Fibroblast of mammary gland (primary cell): ENCODE measurements around the gene IFRD1.
"Not testable (repeated sequence)": the region's sequence is repeated elsewhere in the genome, so short reads cannot be mapped to it uniquely, and the experiment has no call there.

ENCODE experiments used
- DNase-seq: peaks from one replicate; pipeline ENCODE4 v3.0.0-alpha.2; 2010; ENCODE audit warnings: low read depth
- H3K4me3 ChIP-seq: 2 replicates; pipeline ENCODE4 v1.5.1; 2011; ENCODE audit warnings: low read depth, mild to moderate bottlenecking, low read length, moderate library complexity; ENCODE audit not compliant: control insufficient read depth
- TF ChIP-seq, protein P1 (sequence below): conservative IDR thresholded peaks from 2 replicates; pipeline ENCODE4 v1.5.1; 2011; ENCODE audit warnings: low read depth, low read length, inconsistent platforms; ENCODE audit not compliant: control insufficient read depth, insufficient read depth

IFRD1 gene

DNA sequence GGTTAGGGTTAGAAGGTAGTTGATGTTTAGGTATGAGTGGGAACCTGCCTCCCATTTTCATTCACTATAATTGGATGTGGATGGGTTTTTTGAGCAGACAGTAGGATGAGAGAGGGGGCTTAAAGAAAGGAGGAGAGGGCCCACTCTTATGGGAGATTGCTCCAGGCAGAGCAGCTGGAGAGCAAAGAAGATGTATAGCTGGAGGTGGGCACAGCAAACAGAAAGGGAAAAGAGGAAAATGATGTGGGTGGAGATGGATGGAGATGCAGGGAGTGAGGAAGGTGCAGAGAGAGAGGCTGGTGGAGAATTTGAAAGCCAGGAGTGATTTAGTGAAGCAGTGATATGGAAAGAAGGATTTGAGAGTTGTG, 60.5 kb downstream of the IFRD1 start:
- DNase-seq = no peak
- TF ChIP-seq, protein P1, sequence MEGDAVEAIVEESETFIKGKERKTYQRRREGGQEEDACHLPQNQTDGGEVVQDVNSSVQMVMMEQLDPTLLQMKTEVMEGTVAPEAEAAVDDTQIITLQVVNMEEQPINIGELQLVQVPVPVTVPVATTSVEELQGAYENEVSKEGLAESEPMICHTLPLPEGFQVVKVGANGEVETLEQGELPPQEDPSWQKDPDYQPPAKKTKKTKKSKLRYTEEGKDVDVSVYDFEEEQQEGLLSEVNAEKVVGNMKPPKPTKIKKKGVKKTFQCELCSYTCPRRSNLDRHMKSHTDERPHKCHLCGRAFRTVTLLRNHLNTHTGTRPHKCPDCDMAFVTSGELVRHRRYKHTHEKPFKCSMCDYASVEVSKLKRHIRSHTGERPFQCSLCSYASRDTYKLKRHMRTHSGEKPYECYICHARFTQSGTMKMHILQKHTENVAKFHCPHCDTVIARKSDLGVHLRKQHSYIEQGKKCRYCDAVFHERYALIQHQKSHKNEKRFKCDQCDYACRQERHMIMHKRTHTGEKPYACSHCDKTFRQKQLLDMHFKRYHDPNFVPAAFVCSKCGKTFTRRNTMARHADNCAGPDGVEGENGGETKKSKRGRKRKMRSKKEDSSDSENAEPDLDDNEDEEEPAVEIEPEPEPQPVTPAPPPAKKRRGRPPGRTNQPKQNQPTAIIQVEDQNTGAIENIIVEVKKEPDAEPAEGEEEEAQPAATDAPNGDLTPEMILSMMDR = no peak

DNA sequence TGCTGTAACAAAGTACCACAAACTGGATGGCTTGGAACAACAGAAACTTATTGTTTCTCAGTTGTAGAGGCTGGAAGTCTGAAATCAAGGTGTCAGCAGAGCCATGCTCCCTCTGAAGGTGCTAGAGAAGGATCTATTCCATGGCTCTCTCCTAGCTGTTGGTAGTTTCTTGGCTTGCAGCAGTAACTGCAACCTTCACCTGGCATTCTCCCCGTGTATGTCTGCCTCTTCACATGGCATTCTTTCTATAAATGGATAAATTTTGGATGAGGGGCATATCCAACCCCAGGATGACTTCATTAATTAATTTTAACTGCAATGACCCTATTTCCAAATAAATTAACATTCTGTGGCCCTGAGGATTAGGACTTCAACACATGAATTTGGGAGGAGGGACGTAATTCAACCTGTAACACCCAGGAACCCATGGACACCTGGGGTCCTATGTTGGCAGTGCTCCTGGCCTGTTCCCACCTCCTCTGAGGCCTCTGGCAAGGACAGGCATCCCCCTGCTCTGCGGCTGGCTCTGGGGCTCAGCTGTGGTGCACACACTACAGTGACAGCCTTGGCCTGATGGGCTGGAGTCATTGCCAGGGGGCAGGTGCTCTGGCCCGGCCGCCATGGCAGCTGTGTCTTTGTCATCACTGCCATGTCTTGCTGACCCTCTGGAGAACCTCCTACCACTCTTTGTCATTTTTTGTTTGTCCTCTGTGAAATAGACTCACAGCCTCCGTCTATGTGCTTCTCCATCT, 61.4 kb downstream of the IFRD1 start:
- DNase-seq = no peak
- TF ChIP-seq, protein P1 = no peak
- H3K4me3 ChIP-seq = no peak overlapping the region

More for the DNA sequence above, 60.5 kb downstream of the IFRD1 start:
- H3K4me3 ChIP-seq = no peak overlapping the region

DNA sequence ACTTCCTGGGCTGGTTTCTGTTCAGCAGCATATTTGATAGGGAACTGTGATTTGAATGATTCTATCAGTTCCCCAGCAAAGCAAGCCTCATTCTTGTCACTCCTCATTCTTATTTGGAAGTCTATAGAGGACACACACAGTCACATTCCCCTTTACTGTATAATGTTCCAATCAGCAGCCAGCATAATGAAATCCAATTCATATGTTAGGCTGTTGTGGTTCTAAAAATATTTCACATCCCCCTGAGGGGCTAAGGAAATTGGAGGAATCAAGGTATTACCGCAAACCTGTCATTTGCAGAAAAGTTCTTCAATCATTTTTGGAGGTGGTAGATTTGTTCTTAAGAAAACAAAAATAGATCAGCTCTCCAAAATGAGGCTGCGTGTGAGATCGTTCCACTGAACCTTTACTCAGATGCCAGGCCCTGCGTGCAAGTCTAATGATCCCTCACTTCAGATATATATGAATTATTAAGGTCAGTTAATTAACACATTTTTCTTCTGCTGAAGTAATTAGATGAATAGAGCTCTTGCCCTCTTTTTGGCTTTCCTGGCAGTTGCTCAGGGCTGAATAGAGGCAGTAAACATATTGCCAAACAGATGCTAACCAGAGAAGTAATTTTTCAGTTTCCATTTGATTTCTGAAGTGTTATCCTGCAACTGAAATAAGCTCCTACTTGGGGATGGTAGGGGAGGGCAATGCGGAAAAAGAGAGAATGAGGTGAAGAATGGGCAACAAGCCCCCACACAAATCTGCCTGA, 62.4 kb downstream of the IFRD1 start:
- TF ChIP-seq, protein P1 = no peak

DNA sequence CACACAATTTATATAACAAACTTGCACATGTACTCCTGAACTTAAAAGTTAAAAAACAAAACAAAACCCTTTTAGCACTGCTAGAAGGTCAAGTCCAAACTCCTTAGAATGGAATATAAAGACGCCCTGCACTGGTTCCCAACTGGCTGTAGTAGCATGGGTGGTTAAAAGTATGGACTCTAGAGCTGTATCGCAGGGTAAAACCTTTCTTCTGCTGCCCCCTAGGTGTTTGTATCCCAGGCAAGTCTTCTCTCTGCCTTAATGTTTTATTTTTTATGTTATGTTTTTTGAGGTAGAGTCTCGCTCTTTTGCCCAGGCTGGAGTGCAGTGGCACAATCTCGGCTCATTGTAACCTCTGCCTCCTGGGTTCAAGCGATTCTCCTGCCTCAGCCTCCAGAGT, 65.7 kb downstream of the IFRD1 start:
- DNase-seq = no peak
- TF ChIP-seq, protein P1 = peak; percentile 6
- H3K4me3 ChIP-seq = no peak overlapping the region

More for the DNA sequence above, 62.4 kb downstream of the IFRD1 start:
- DNase-seq = no peak
- no peak overlapping the region for H3K4me3 ChIP-seq

DNA sequence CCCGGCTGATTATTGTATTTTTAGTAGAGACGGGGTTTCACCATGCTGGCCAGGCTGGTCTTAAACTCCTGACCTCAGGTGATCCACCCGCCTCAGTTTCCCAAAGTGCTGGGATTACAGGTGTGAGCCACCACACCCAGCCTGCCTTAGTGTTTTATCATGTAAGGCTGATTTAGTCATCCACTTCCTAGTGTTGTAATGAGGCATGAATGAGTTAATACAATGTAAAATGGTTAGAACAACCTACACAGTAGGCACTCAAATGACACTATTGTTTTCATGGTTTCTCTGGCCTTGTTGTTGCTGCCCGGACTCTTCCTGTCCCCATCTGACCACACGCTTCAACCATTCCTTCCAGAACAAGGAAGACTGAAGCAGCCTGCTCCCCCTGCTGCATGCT, 66.2 kb downstream of the IFRD1 start:
- DNase-seq, H3K4me3 ChIP-seq: not testable (repeated sequence)

DNA sequence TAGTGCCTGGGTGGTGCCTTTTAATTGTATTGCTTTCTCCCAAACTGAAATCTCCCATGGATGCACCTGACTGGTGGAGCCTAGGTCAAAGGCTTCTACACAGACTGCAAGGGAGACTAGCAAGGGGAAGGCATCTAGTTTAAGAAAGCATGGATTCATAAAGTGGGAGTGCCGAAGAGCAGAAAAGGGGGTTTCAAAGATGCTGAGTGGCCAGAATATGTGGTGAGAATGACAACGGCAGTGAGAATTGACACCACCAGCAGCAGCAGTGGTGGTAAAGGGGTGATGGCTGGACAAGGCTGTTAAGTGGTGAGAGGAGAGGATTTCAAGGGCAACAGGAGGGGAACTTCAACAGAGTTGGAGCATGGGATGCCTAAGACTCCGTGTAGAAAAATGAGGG, 67.2 kb downstream of the IFRD1 start:
- TF ChIP-seq, protein P1 = no peak
- DNase-seq = no peak
- H3K4me3 ChIP-seq = no peak overlapping the region

DNA sequence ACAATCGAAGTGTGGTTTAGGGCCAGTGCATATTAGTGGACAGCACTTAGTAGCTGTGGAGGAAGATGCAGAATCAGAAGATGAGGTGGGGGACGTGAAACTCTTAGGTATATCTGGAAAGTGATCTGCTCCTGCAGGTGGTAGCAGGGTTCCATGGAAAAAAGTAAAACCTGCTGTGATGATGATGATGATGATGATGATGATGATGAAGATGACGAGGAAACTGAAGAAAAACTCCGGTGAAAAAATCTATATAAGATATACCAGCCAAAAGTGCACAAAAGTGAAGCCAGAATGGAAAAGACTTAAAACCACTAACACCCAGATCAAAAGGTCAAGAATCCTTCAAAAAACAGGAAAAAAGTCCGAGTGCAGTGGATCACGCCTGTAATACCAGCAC, 70.5 kb downstream of the IFRD1 start:
- H3K4me3 ChIP-seq = no peak overlapping the region
- no peak for DNase-seq
- TF ChIP-seq, protein P1 = no peak
